Neural cell (in vitro differentiated cells): ENCODE data around the gene UMPS. TPM values are rescaled to one million over a fixed set of nuclear protein-coding genes. Genes with fewer than 3 reads are reported as not detected.

Source experiments
- H2AFZ ChIP-seq: fragments of 200-600, 300-800 bp; sonication (generic), shearing (Covaris generic); 2 replicates; pipeline ENCODE4 v1.6.0; 2014; ENCODE audit warnings: low read depth, mild to moderate bottlenecking, antibody characterized with exemption, low read length, moderate library complexity
- H3F3A ChIP-seq: fragments of 200-600 bp; shearing (Covaris generic); 2 replicates; pipeline ENCODE4 v1.6.1; 2016; ENCODE audit warnings: mild to moderate bottlenecking, moderate library complexity, mixed read lengths, antibody characterized with exemption, low read length; ENCODE audit not compliant: insufficient read depth, poor library complexity, severe bottlenecking
- H3K27ac ChIP-seq: fragments of 200-600, 300-800 bp; sonication (generic), shearing (Covaris generic); 2 replicates; pipeline ENCODE4 v1.5.1; 2014; ENCODE audit warnings: mild to moderate bottlenecking, low read length, moderate library complexity
- H3K27me3 ChIP-seq: fragments of 300-800, 200-600 bp; sonication (generic), shearing (Covaris generic); 2 replicates; pipeline ENCODE4 v1.6.0; 2014; ENCODE audit warnings: mild to moderate bottlenecking, low read depth, low read length, moderate library complexity; ENCODE audit not compliant: insufficient read depth
- H3K36me3 ChIP-seq: fragments of 300-800, 200-600 bp; sonication (generic), shearing (Covaris generic); 2 replicates; pipeline ENCODE4 v1.5.1; 2014; ENCODE audit warnings: mild to moderate bottlenecking, antibody characterized with exemption, low read length, moderate library complexity; ENCODE audit not compliant: insufficient read depth
- H3K4me2 ChIP-seq: fragments of 300-800, 200-600 bp; sonication (generic), shearing (Covaris generic); 2 replicates; pipeline ENCODE4 v1.6.0; 2014; ENCODE audit warnings: mild to moderate bottlenecking, low read length
- H3K4me3 ChIP-seq: fragments of 300-800, 200-600 bp; sonication (generic), shearing (Covaris generic); 2 replicates; pipeline ENCODE4 v1.5.1; 2014; ENCODE audit warnings: mild to moderate bottlenecking, low read length, moderate library complexity
- H3K79me2 ChIP-seq: fragments of 200-600 bp; shearing (Covaris generic); replicated peaks from 2 replicates; pipeline ENCODE4 v1.6.0; 2014; ENCODE audit warnings: mild to moderate bottlenecking, low read length, moderate library complexity; ENCODE audit not compliant: insufficient read depth
- H3K9ac ChIP-seq: fragments of 300-800, 200-600 bp; sonication (generic), shearing (Covaris generic); 2 replicates; pipeline ENCODE4 v1.6.1; 2016; ENCODE audit warnings: mild to moderate bottlenecking, low read length, mixed read lengths
- H3K9me2 ChIP-seq: fragments of 200-600 bp; shearing (Covaris generic); 2 replicates; pipeline ENCODE4 v1.6.1; 2016; ENCODE audit warnings: mild to moderate bottlenecking, low read length, mixed read lengths; ENCODE audit not compliant: insufficient read depth
- H3K9me3 ChIP-seq: fragments of 200-600, 300-800 bp; sonication (generic), shearing (Covaris generic); 2 replicates; pipeline ENCODE4 v1.6.1; 2016; ENCODE audit warnings: mild to moderate bottlenecking, mixed run types, low read length, moderate library complexity, mixed read lengths
- H4K20me1 ChIP-seq: fragments of 200-600 bp; shearing (Covaris generic); 2 replicates; pipeline ENCODE4 v1.6.1; 2016; ENCODE audit warnings: mild to moderate bottlenecking, mixed run types; ENCODE audit not compliant: insufficient read depth
- CTCF ChIP-seq: fragments of 450-650 bp; IDR thresholded peaks from 2 replicates; pipeline ENCODE4 v1.5.1; 2014; ENCODE audit warnings: antibody characterized with exemption, mild to moderate bottlenecking, moderate library complexity; ENCODE audit not compliant: poor library complexity, severe bottlenecking
- EP300 ChIP-seq: fragments of 450-650 bp; conservative IDR thresholded peaks from 2 replicates; pipeline ENCODE4 v1.6.1; 2014; ENCODE audit warnings: antibody characterized with exemption, mild to moderate bottlenecking, moderate library complexity; ENCODE audit not compliant: poor library complexity, severe bottlenecking
- EZH2 ChIP-seq: fragments of 200-600, 300-800 bp; shearing (Covaris generic), sonication (generic); IDR thresholded peaks from 2 replicates; pipeline ENCODE4 v1.6.1; 2014; ENCODE audit warnings: antibody characterized with exemption, low read length, borderline replicate concordance, mild to moderate bottlenecking; ENCODE audit not compliant: insufficient read depth, poor library complexity, severe bottlenecking
- polyA plus RNA-seq: library from polyadenylated mRNA; depleted of rRNA; stranded (reverse); fragments of >200 nt; gene quantifications from 2 replicates; pipeline ENCODE4 v1.2.3, GENCODE V29; 2014
- small RNA-seq, 3 experiments: library from RNA; depleted of rRNA; stranded (forward); fragments of <200 nt; gene quantifications; one replicate each; pipeline ENCODE3, GENCODE V24; 2012

UMPS gene
- polyA plus RNA-seq, 1 donor from 2014 or later, result 22.5 TPM

GRCh38 chr3:124797426-124797945 is 67.2 kb downstream of the UMPS start:
- Histone ChIP-seq H3K27ac (no peak overlapping the region), H2AFZ (no peak overlapping the region)
- TF ChIP-seq CTCF, result no peak
- no peak for TF ChIP-seq EZH2
- no peak for TF ChIP-seq EP300

More at GRCh38 chr3:124797426-124797945, 67.2 kb downstream of the UMPS start:
- H3K27me3 ChIP-seq, result no peaks in the 10 kb centered on the region
- H3K9me2 ChIP-seq, result no peaks in the 10 kb centered on the region
- no peak overlapping the region for H3K9ac ChIP-seq
- H3K36me3 ChIP-seq, result no peaks in the 10 kb centered on the region
- H3K4me3 ChIP-seq, result no peak overlapping the region
- H4K20me1 ChIP-seq, result no peaks in the 10 kb centered on the region
- no peak overlapping the region for H3K4me2 ChIP-seq
- no peaks in the 10 kb centered on the region for H3K79me2 ChIP-seq
- no peaks in the 10 kb centered on the region for H3F3A ChIP-seq
- H3K9me3 ChIP-seq, result no peaks in the 10 kb centered on the region

Small RNA genes within 50 kb of the gene (small RNA-seq; reads per million reads assigned to genes)
- gene MIR544B, result 0 to 5.2 (median 2.9) reads per million in 3 experiments

Other genes with a start within 250 kb of the UMPS start
- 0.48 and 1.2 TPM in 2 replicates for gene ITGB5, start 156.9 kb downstream of the UMPS start, polyA plus RNA-seq
- gene MUC13, start 204.3 kb downstream of the UMPS start, polyA plus RNA-seq, result not detected in 2 replicates